ENCODE data around the gene ATP2A1. TPM values are rescaled to one million over a fixed set of nuclear protein-coding genes. Genes with fewer than 3 reads are reported as not detected.
"Not testable (repeated sequence)": the region's sequence is repeated elsewhere in the genome, so short reads cannot be mapped to it uniquely, and the experiment has no call there.

Gene ATP2A1
- total RNA-seq, 2 experiments from 2014 or later = 1.6 to 2.5 TPM

DNA sequence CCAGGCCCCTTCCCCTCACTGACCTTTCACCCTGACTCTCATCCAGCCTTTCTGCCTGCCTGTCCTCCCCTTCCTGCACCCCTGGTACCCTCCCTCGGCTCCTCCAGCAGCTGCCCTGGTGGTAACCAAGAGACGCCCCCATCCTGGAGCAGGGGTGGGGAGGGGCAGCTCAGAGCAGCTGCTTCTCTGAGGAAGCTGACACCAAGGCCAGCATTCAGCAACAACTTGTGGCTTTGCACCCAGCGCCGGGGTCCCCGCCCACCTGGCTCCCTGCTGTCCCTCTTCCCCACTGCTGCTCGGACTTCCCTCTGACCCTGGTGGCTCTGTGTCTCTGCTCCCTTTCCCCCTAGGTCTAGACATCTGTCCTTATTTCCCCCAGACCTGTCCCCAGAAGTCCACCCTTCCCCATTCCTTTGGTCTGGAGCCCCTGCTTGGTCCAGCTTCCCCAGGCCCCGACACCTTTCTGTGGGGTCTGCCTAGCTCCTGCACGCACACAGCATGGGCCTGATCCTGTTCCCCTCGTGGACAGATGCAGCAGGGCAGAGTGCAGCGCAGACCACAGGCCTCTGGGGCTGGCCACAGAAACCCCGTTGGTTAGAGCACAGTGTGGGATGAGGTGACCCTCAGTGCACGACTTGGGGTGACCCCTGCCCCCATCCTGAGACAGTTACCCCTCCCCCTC is 1.2 kb upstream of the ATP2A1 start:
- ChIA-PET POLR2A (interaction anchor here (1.3 kb wide), 1 partner anchor 48 kb away, joined by 3 read pairs; the partner anchor contains the start of gene RABEP2), CTCF (no interaction called here)
- Mint-ChIP-seq H3K4me3 (no peak overlapping the region), H3K36me3 (ENCODE audit: low read depth) (peaks cover 12% of the 10 kb centered on the region), H3K9me3 (no peaks in the 10 kb centered on the region), H3K27ac (no peak overlapping the region), H3K27me3 (peaks cover 6% of the 10 kb centered on the region), H3K4me1 (peaks cover 33% of the 10 kb centered on the region)
- DNase-seq = no peak

DNA sequence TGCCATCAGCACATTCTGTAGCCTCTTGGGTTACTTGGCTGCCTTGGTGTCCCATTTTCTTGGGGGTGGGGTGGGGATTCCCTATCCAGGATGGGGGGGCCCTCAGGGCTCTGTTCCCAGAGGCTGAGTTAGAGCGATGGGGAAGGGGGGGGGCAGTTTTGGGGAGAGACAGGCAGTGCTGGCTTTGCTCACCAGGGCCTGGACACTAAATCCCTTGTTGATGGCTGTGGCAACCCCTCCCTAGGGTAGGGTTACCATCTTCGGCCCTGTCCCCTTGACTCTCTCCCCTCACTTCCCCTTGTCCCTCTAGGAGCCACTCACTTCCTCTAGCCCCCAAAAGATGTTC is 660 bp upstream of the ATP2A1 start:
- peaks cover 35% of the 10 kb centered on the region for H3K4me1 Mint-ChIP-seq
- peaks cover 7% of the 10 kb centered on the region for H3K36me3 Mint-ChIP-seq (ENCODE audit: low read depth)
- DNase-seq = no peak
- no peak overlapping the region for H3K27ac Mint-ChIP-seq
- H3K27me3 Mint-ChIP-seq = peaks cover 6% of the 10 kb centered on the region
- H3K4me3 Mint-ChIP-seq = peak overlapping the region; percentile 26
- ChIA-PET POLR2A (interaction anchor here (1.3 kb wide), 1 partner anchor 48 kb away, joined by 3 read pairs; the partner anchor contains the start of gene RABEP2), CTCF (no interaction called here)
- no peaks in the 10 kb centered on the region for H3K9me3 Mint-ChIP-seq

DNA sequence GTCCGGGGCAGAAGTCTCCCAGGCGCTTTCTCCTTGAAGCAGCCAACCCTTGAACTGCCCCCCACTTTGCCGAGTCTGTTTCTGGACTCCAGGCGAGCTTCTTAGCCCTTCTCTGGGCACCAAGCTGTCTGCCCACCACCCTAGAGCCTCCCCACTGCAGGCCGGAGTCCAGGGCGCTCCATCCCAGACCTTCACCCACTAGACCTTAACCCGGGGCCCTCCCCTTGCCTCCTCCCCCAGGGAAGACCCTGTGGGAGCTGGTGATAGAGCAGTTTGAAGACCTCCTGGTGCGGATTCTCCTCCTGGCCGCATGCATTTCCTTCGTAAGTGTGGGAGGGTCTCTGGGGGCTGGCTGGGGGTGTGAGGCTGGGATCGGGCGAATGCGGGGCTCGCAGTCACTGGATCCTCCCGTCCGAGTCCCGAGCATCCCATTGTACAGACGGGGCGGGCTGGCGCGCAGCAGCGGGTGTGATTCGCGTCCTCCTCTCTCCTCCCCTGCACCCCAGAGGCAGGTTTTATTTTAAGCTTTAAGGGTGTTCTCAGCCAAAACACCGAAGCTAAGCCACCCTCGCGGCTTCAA is 1.1 kb downstream of the ATP2A1 start:
- DNase-seq = no peak
- Mint-ChIP-seq H3K4me3 (peak overlapping the region; percentile 88), H3K9me3 (no peaks in the 10 kb centered on the region), H3K27ac (no peak overlapping the region), H3K27me3 (peaks cover 6% of the 10 kb centered on the region), H3K36me3 (ENCODE audit: low read depth) (peaks cover 1% of the 10 kb centered on the region), H3K4me1 (peaks cover 35% of the 10 kb centered on the region)
- ChIA-PET POLR2A (interaction anchor here (0.9 to 4.0 kb wide), 12 partner anchors 10 to 1047 kb away, joined by 3 to 36 read pairs (median 6); partner anchors contain the start of genes ATXN2L, KCTD13, NFATC2IP and SH2B1), CTCF (interaction anchor here (0.7 to 1.7 kb wide), 4 partner anchors 15 to 66 kb away, joined by 4 to 7 read pairs (median 4); partner anchors contain the start of genes SH2B1 and TUFM)

- no peaks in the 10 kb centered on the region for H3K36me3 Mint-ChIP-seq (ENCODE audit: low read depth)
- peaks cover 35% of the 10 kb centered on the region for H3K4me1 Mint-ChIP-seq
- POLR2A ChIA-PET = interaction anchor here (0.7 to 4.0 kb wide), 14 partner anchors 9 to 1046 kb away, joined by 3 to 36 read pairs (median 5); partner anchors contain the start of genes ATXN2L, KCTD13, NFATC2IP and SH2B1
- CTCF ChIA-PET = interaction anchor here (0.9 to 1.7 kb wide), 4 partner anchors 34 to 65 kb away, joined by 4 to 7 read pairs (median 4); partner anchors contain the start of gene TUFM
- H3K4me3 Mint-ChIP-seq = peak overlapping the region; percentile 88
- peak; percentile 93 for DNase-seq
- no peaks in the 10 kb centered on the region for H3K9me3 Mint-ChIP-seq
- peak overlapping the region; percentile 26 for H3K27ac Mint-ChIP-seq
- peaks cover 6% of the 10 kb centered on the region for H3K27me3 Mint-ChIP-seq
Measured at GRCh38 chr16:28879841-28880588, 1.7 kb downstream of the ATP2A1 start.

DNA sequence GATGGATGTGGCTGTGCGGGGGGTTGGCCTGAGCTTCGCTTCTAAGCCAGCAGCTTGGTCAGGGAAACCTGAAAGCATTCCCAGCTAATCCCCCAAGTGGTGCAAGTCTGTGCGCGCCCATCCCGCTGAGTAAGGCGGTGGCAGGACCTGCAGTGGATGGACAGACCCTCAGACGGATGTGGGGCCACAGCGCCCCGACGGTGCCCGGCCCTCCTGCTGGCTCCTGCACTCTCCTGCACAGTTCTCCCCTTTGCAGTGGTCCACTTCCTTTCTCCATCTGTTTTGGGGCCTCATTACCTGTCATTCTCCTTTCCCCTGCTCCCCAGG is 2.3 kb downstream of the ATP2A1 start:
- POLR2A ChIA-PET = interaction anchor here (0.7 to 4.0 kb wide), 8 partner anchors 8 to 1046 kb away, joined by 3 to 36 read pairs (median 7); partner anchors contain the start of genes ATXN2L, KCTD13, SH2B1 and TUFM
- Mint-ChIP-seq H3K27me3 (peaks cover 6% of the 10 kb centered on the region), H3K9me3 (no peaks in the 10 kb centered on the region), H3K4me1 (peaks cover 35% of the 10 kb centered on the region), H3K27ac (no peak overlapping the region), H3K36me3 (ENCODE audit: low read depth) (no peaks in the 10 kb centered on the region), H3K4me3 (peak overlapping the region; percentile 88)
- no peak for DNase-seq
- CTCF ChIA-PET = interaction anchor here (0.9 to 1.4 kb wide), 3 partner anchors 36 to 64 kb away, joined by 4 to 5 read pairs (median 4); no protein-coding TSS in a partner anchor

GRCh38 chr16:28880955-28881354 is 2.7 kb downstream of the ATP2A1 start:
- Mint-ChIP-seq H3K4me1 (peaks cover 35% of the 10 kb centered on the region), H3K4me3 (peak overlapping the region; percentile 88), H3K27ac (no peak overlapping the region), H3K27me3 (peaks cover 6% of the 10 kb centered on the region), H3K36me3 (ENCODE audit: low read depth) (no peaks in the 10 kb centered on the region), H3K9me3 (no peaks in the 10 kb centered on the region)
- no peak for DNase-seq
- CTCF ChIA-PET = interaction anchor here (0.9 to 1.4 kb wide), 3 partner anchors 36 to 64 kb away, joined by 4 to 5 read pairs (median 4); no protein-coding TSS in a partner anchor
- POLR2A ChIA-PET = interaction anchor here (0.7 to 4.0 kb wide), 6 partner anchors 8 to 58 kb away, joined by 3 to 36 read pairs (median 10); partner anchors contain the start of genes ATXN2L, SH2B1 and TUFM

DNA sequence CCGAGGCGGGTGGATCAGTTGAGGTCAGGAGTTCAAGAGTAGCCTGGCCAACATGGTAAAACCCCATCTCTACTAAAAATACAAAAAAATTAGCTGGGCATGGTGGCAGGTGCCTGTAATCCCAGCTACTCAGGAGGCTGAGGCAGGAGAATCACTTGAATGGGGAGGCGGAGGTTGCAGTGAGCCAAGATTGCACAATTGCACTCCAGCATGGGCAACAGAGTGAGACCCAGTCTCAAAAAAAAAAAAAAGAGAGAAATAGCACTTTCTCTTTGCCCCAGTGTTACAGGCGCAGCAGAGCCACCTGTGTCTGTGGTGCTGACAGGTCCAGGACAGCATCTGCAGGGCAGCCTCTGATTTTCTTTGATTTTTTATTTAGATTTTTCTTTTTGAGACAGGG is 3.3 kb downstream of the ATP2A1 start:
- ChIA-PET POLR2A (interaction anchor here (4.0 kb wide), 1 partner anchor 17 kb away, joined by 36 read pairs; the partner anchor contains the start of gene SH2B1), CTCF (interaction anchor here (1.3 kb wide), 1 partner anchor 63 kb away, joined by 4 read pairs; no protein-coding TSS in a partner anchor)
- H3K27me3 Mint-ChIP-seq; DNase-seq; H3K36me3 Mint-ChIP-seq (ENCODE audit: low read depth); H3K27ac Mint-ChIP-seq; H3K9me3 Mint-ChIP-seq: not testable (repeated sequence)
- H3K4me3 Mint-ChIP-seq = peak overlapping the region; percentile 88
- H3K4me1 Mint-ChIP-seq = peaks cover 35% of the 10 kb centered on the region

- POLR2A ChIA-PET = interaction anchor here (4.0 kb wide), 1 partner anchor 18 kb away, joined by 36 read pairs; the partner anchor contains the start of gene SH2B1
- no peaks in the 10 kb centered on the region for H3K36me3 Mint-ChIP-seq (ENCODE audit: low read depth)
- no peak overlapping the region for H3K27ac Mint-ChIP-seq
- peaks cover 6% of the 10 kb centered on the region for H3K27me3 Mint-ChIP-seq
- no peaks in the 10 kb centered on the region for H3K9me3 Mint-ChIP-seq
- peaks cover 31% of the 10 kb centered on the region for H3K4me1 Mint-ChIP-seq
- no peak overlapping the region for H3K4me3 Mint-ChIP-seq
- CTCF ChIA-PET = interaction anchor here (0.7 kb wide), 1 partner anchor 63 kb away, joined by 3 read pairs; no protein-coding TSS in a partner anchor
- no peak for DNase-seq
Measured at GRCh38 chr16:28882551-28883160, 4.4 kb downstream of the ATP2A1 start.

DNA sequence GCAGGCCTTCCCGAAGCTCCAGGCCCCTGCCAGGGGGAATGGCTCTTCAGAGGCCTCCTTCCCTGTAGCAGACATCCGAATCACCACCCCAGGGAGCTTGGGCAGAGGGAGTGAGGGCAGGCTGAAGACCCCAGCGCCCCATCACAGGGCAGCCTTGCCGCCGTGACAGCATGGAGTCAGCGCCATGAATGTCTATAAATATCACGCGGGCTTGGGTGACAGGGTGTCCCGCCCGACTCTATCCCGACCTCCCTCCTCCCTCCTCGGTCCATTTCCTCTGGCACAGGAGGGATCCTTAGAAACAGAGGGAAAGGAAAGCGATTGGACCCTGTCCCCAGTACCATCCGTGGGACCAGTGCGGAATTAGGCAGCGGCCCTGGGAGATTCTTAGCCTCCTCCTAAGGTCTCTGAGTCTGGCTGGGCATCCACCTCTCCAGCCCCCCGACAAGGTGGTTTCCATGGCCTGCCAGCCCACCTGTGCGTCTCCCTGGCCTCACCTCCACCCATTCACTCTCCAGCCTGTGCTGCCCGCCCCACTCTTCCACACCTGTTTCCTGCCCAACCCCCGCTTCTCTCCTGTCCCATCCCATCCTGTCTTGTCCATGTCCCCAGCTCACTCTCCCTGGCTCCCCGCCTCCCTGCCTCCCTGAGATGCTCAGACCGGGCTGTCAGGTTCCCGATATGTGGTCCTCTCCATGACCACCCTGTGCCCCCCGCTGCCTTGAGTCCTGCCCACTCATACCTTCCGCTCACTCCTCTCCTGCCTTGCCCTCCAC is 5.1 kb downstream of the ATP2A1 start:
- POLR2A ChIA-PET = no interaction called here
- Mint-ChIP-seq H3K9me3 (no peaks in the 10 kb centered on the region), H3K27me3 (peaks cover 6% of the 10 kb centered on the region), H3K36me3 (ENCODE audit: low read depth) (no peaks in the 10 kb centered on the region), H3K4me3 (no peak overlapping the region), H3K27ac (no peak overlapping the region), H3K4me1 (peaks cover 26% of the 10 kb centered on the region)
- DNase-seq = no peak
- CTCF ChIA-PET = interaction anchor here (0.7 to 1.0 kb wide), 2 partner anchors 10 to 62 kb away, joined by 3 to 4 read pairs; no protein-coding TSS in a partner anchor

- Mint-ChIP-seq H3K27ac (no peak overlapping the region), H3K27me3 (peaks cover 6% of the 10 kb centered on the region), H3K36me3 (ENCODE audit: low read depth) (no peaks in the 10 kb centered on the region), H3K9me3 (no peaks in the 10 kb centered on the region), H3K4me1 (peaks cover 19% of the 10 kb centered on the region), H3K4me3 (no peak overlapping the region)
- ChIA-PET POLR2A (no interaction called here), CTCF (interaction anchor here (1.0 kb wide), 1 partner anchor 11 kb away, joined by 4 read pairs; no protein-coding TSS in a partner anchor)
- DNase-seq = no peak
Measured at GRCh38 chr16:28884045-28884444, 5.8 kb downstream of the ATP2A1 start.

GRCh38 chr16:28886945-28887344 is 8.7 kb downstream of the ATP2A1 start:
- ChIA-PET CTCF (no interaction called here), POLR2A (no interaction called here)
- H3K4me1 Mint-ChIP-seq = peaks cover 2% of the 10 kb centered on the region
- no peaks in the 10 kb centered on the region for H3K9me3 Mint-ChIP-seq
- no peak overlapping the region for H3K27ac Mint-ChIP-seq
- no peaks in the 10 kb centered on the region for H3K27me3 Mint-ChIP-seq
- H3K36me3 Mint-ChIP-seq (ENCODE audit: low read depth) = no peaks in the 10 kb centered on the region
- H3K4me3 Mint-ChIP-seq = no peak overlapping the region
- no peak for DNase-seq

DNA sequence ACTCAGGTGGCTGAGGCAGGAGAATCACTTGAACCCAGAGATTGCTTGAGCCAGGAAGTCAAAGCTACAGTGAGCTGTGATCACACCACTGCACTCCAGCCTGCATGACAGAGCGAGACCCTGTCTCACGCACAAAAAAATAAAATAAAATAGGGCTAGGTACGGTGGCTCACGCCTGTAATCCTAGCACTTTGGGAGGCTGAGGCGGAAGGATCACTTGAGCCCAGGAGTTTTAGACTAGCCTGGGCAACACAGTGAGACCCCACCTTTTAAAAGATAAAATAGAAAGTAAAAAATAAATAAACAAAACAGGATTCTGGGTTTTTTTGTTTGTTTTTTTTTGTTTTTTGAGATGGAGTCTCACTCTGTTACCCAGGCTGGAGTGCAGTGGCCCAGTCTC is 12.1 kb downstream of the ATP2A1 start:
- H3K27ac Mint-ChIP-seq; H3K4me1 Mint-ChIP-seq; H3K4me3 Mint-ChIP-seq; POLR2A ChIA-PET; DNase-seq; H3K27me3 Mint-ChIP-seq; H3K36me3 Mint-ChIP-seq (ENCODE audit: low read depth); H3K9me3 Mint-ChIP-seq: not testable (repeated sequence)
- CTCF ChIA-PET = interaction anchor here (1.0 kb wide), 1 partner anchor 16 kb away, joined by 4 read pairs; no protein-coding TSS in a partner anchor
